NB4 (cell line): ENCODE results near the gene MT1M.

ENCODE experiments used
- CTCF ChIP-seq: IDR thresholded peaks from one replicate; pipeline ENCODE4 v1.5.1; 2012; ENCODE audit warnings: low read depth, low read length
- POLR2A ChIP-seq: IDR thresholded peaks from 2 replicates; pipeline ENCODE4 v1.6.1; 2011; ENCODE audit warnings: mild to moderate bottlenecking; ENCODE audit not compliant: insufficient read length; ENCODE audit errors: extremely low read depth
- TF ChIP-seq, protein P1 (sequence below): IDR thresholded peaks from 2 replicates; pipeline ENCODE4 v1.6.1; 2011; ENCODE audit warnings: low read depth, low read length

DNA sequence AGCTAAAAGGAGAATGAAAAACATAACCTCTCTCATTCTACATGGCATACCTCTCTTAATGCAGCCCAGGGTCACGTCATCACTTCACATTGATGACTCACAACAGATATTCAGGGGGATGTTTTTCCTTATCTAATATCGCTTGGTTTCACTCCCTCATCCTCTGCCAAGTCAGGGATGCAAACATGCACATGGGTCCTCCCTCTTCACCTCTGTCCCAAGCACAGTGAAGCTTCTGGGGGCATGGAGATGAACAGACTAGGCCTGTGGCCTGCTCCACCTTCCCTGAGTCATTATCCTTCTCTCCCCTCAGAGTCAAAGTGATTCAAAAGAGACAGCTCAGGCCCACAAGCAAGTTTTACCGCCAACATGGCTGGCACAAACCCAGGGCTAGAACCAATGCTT, 26.4 kb upstream of the MT1M start:
- TF ChIP-seq CTCF (no peak), POLR2A (no peak)
- TF ChIP-seq, protein P1, sequence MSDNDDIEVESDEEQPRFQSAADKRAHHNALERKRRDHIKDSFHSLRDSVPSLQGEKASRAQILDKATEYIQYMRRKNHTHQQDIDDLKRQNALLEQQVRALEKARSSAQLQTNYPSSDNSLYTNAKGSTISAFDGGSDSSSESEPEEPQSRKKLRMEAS = no peak
